NCI-H748 treated with DMSO at 0.1 percent for 48 hours (cell line): ENCODE measurements around the gene RPL13.
"Not testable (repeated sequence)": the region's sequence is repeated elsewhere in the genome, so short reads cannot be mapped to it uniquely, and the experiment has no call there.

Experiments
- DNase-seq: peaks from one replicate; lab custom pipeline; 2025; lab: John Stamatoyannopoulos, UW

RPL13 gene

GRCh38 chr16:89563639-89564392, 3.3 kb downstream of the RPL13 start:
- no peak for DNase-seq

- no peak for DNase-seq
These were observed 4.2 kb downstream of the RPL13 start for GRCh38 chr16:89564476-89565255.

GRCh38 chr16:89565256-89565505, 4.7 kb downstream of the RPL13 start:
- no peak for DNase-seq

GRCh38 chr16:89565506-89566372, 5.3 kb downstream of the RPL13 start:
- no peak for DNase-seq

GRCh38 chr16:89567656-89568594, 7.4 kb downstream of the RPL13 start:
- DNase-seq = no peak

GRCh38 chr16:89569506-89570341, 9.2 kb downstream of the RPL13 start:
- DNase-seq = no peak

GRCh38 chr16:89570342-89570923, 10.0 kb downstream of the RPL13 start:
- DNase-seq = no peak

- DNase-seq = not testable (repeated sequence)
These were observed 10.6 kb downstream of the RPL13 start for GRCh38 chr16:89570983-89571598.

GRCh38 chr16:89571636-89572035, 11.2 kb downstream of the RPL13 start:
- no peak for DNase-seq

GRCh38 chr16:89572073-89572484, 11.6 kb downstream of the RPL13 start:
- DNase-seq = no peak

GRCh38 chr16:89572485-89573205, 12.2 kb downstream of the RPL13 start:
- DNase-seq = no peak

- DNase-seq = no peak
These were observed 13.6 kb downstream of the RPL13 start for GRCh38 chr16:89573826-89574680.

- DNase-seq = no peak
These were observed 14.3 kb downstream of the RPL13 start for GRCh38 chr16:89574681-89575246.

- no peak for DNase-seq
These were observed 15.0 kb downstream of the RPL13 start, which contains the start of gene CPNE7 for GRCh38 chr16:89575247-89576152. TSS of gene CPNE7 (plus strand) at chr16:89575758. CDS start at chr16:89575898, 140 bp downstream.

- no peak for DNase-seq
These were observed 15.9 kb downstream of the RPL13 start for GRCh38 chr16:89576153-89577054.
